NCI-H146 (cell line): ENCODE data around the gene ZNFX1.
A peak's percentile ranks its signal among the peaks of the same experiment; 100 is the strongest.
"Not testable (repeated sequence)": the region's sequence is repeated elsewhere in the genome, so short reads cannot be mapped to it uniquely, and the experiment has no call there.

Experiments used
- DNase-seq: peaks from one replicate; lab custom pipeline; 2025; lab: John Stamatoyannopoulos, UW

Gene ZNFX1

GRCh38 chr20:49278036-49278817 is at the start of gene ZNFX1:
Gene ZNFX1, minus strand, starts transcription at chr20:49278057. Its CDS starts 2,218 bp downstream, at chr20:49275839.
- DNase-seq: peak; percentile 99

- no peak for DNase-seq
These were observed 48.2 kb upstream of the ZNFX1 start for GRCh38 chr20:49326026-49326425.

GRCh38 chr20:49324306-49324705 is 46.4 kb upstream of the ZNFX1 start:
- no peak for DNase-seq

GRCh38 chr20:49323622-49324238 is 45.9 kb upstream of the ZNFX1 start:
- DNase-seq: peak; percentile 15

GRCh38 chr20:49320460-49320859 is 42.6 kb upstream of the ZNFX1 start:
- DNase-seq: peak; percentile 35

GRCh38 chr20:49319208-49319809 is 41.5 kb upstream of the ZNFX1 start:
- DNase-seq: peak; percentile 36

GRCh38 chr20:49318430-49319207 is 40.8 kb upstream of the ZNFX1 start:
- peak; percentile 34 for DNase-seq

- no peak for DNase-seq
These were observed 40.2 kb upstream of the ZNFX1 start for GRCh38 chr20:49318091-49318429.

- no peak for DNase-seq
These were observed 38.8 kb upstream of the ZNFX1 start for GRCh38 chr20:49316704-49317103.

- no peak for DNase-seq
These were observed 37.7 kb upstream of the ZNFX1 start for GRCh38 chr20:49315580-49315979.

GRCh38 chr20:49314052-49314451 is 36.2 kb upstream of the ZNFX1 start:
- DNase-seq: not testable (repeated sequence)

GRCh38 chr20:49313283-49313682 is 35.4 kb upstream of the ZNFX1 start:
- DNase-seq: no peak

GRCh38 chr20:49312661-49313060 is 34.8 kb upstream of the ZNFX1 start:
- no peak for DNase-seq

GRCh38 chr20:49310705-49311104 is 32.8 kb upstream of the ZNFX1 start:
- no peak for DNase-seq

GRCh38 chr20:49308875-49309274 is 31.0 kb upstream of the ZNFX1 start:
- DNase-seq: no peak

- DNase-seq: peak; percentile 96
These were observed 29.2 kb upstream of the ZNFX1 start for GRCh38 chr20:49306903-49307620.

GRCh38 chr20:49303065-49303552 is 25.3 kb upstream of the ZNFX1 start:
- no peak for DNase-seq

GRCh38 chr20:49297605-49298530 is 20.0 kb upstream of the ZNFX1 start:
- no peak for DNase-seq

GRCh38 chr20:49294002-49294654 is 16.3 kb upstream of the ZNFX1 start:
- DNase-seq: not testable (repeated sequence)

GRCh38 chr20:49293122-49293521 is 15.3 kb upstream of the ZNFX1 start:
- DNase-seq: no peak
